GM13976 (cell line): ENCODE measurements around the gene LY6G6C.

Source experiments
- DNase-seq: peaks from one replicate; pipeline ENCODE4 v3.0.0; 2012; ENCODE audit warnings: low spot score
- CTCF ChIP-seq: IDR thresholded peaks from 2 replicates; pipeline ENCODE4 v1.5.1; 2012; ENCODE audit warnings: borderline replicate concordance, mild to moderate bottlenecking; ENCODE audit not compliant: insufficient read depth; ENCODE audit errors: extremely low read depth, missing control alignments, control extremely low read depth
- in situ Hi-C: fragments of 300-500 bp; cut with MboI; formaldehyde crosslinking; loops from one replicate; pipeline ENCODE4 v1.12.0; 2022; ENCODE audit warnings: low sequenced_read_pairs, mixed read lengths, inconsistent platforms; ENCODE audit not compliant: unreplicated experiment

The LY6G6C gene

DNA sequence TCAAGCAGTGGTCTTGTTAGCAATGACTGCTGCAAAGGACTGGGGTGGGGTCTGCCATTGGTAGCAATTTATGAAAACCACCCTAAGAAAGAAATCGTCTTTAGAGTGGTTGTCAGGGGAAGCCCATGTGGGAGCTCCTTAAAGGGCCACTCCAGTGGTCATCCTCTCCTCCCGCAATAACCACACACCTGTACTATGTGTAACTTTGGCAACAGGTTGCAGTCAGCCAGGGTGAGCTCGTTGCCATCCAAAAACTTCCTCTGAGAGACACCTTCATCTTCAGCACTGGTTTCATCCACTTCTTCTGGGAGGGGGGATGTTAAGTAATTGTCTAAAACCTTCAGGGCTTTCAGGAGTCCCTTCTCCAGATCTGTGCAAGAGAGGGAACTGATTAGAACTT, 10.5 kb upstream of the LY6G6C start:
- TF ChIP-seq CTCF = no peak
- no peak for DNase-seq
- in situ Hi-C loops = no loop called here

GRCh38 chr6:31730631-31731086, 9.1 kb upstream of the LY6G6C start:
- in situ Hi-C loops = no loop called here
- TF ChIP-seq CTCF = no peak

GRCh38 chr6:31729979-31730630, 8.6 kb upstream of the LY6G6C start:
- in situ Hi-C loops = no loop called here
- peak; percentile 12 for TF ChIP-seq CTCF
- DNase-seq = peak; percentile 88

More at GRCh38 chr6:31730631-31731086, 9.1 kb upstream of the LY6G6C start:
- DNase-seq = no peak

GRCh38 chr6:31729515-31729978, 8.0 kb upstream of the LY6G6C start:
- TF ChIP-seq CTCF = peak; percentile 86
- in situ Hi-C loops = no loop called here
- DNase-seq = peak; percentile 86

GRCh38 chr6:31728767-31729514, 7.4 kb upstream of the LY6G6C start, which contains the start of gene DDAH2:
Gene DDAH2, minus strand, starts transcription at chr6:31729299. Its CDS starts 138 bp downstream, at chr6:31729161.
- in situ Hi-C loops = no loop called here
- no peak for TF ChIP-seq CTCF
- DNase-seq = no peak

- in situ Hi-C loops = no loop called here
- TF ChIP-seq CTCF = no peak
These were observed 6.4 kb upstream of the LY6G6C start for GRCh38 chr6:31727717-31728671.

More at GRCh38 chr6:31727717-31728671, 6.4 kb upstream of the LY6G6C start:
- no peak for DNase-seq
